ENCODE results near the gene PTPRK. TPM values are rescaled to one million over a fixed set of nuclear protein-coding genes. Genes with fewer than 3 reads are reported as not detected.

PTPRK gene
- total and polyA plus RNA-seq, 2 donors (not counting 1 experiment from before 2014, with no cell fraction given): 16.2 to 18.7 TPM

DNA sequence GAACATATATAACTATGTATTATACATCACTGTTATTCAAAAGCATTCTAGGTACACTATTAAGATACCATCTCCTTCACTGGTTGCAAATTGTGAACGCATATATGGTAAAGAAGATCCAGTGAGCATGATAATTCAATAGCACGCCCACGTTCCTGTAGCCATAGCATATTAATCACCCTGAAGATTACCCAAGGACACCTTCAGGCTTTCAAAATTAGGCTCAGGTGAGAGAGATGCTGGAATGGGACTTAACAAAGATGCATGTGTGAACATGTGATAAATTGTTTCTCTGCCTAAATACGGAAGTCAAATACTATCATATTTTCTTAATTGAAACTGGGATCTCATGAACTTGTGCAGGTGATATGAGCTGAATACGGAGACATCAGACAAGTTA lies 303.5 kb downstream of the PTPRK start:
- H2AFZ ChIP-seq (ENCODE audit: insufficient read depth, low read depth, low read length, poor library complexity, severe bottlenecking): no peak overlapping the region
- no peaks in the 10 kb centered on the region for H3K9me3 Mint-ChIP-seq (ENCODE audit: insufficient read depth)

DNA sequence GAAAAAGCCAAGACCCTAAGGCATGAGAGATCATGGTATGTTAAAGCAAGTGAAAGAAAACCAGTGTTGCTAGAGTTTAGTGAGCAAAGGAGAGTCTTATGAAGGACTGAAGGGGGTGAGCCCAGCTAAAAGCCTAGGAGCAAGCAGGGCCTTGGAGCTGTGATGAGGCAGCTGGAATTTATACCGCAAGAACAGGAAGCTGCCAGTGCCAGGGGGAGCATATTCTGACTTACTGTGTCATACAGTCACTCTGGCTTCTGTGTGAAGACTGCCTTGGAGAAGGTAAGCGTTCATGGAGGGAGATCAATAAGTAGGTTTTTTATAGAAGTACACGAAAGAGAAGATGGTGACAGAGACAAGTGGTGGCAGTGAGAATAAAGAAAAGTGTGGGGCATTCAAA lies 310.6 kb downstream of the PTPRK start:
- CTCF ChIA-PET: no interaction called here
- ATAC-seq (ENCODE audit: low read depth) (no peak), DNase-seq (no peak)
- H3K9me3 ChIP-seq (ENCODE audit: control extremely low read depth in 1 of 3, control insufficient read depth in 2 of 3, insufficient read depth in 1 of 3, low read length in 2 of 3): no peaks in the 10 kb centered on the region
- TF ChIP-seq EZH2 (IDR thresholded peaks at IDR 0.05; ENCODE audit: borderline replicate concordance, insufficient read depth, low read depth, low read length, poor library complexity, severe bottlenecking): no peak
- TF ChIP-seq, protein P1, sequence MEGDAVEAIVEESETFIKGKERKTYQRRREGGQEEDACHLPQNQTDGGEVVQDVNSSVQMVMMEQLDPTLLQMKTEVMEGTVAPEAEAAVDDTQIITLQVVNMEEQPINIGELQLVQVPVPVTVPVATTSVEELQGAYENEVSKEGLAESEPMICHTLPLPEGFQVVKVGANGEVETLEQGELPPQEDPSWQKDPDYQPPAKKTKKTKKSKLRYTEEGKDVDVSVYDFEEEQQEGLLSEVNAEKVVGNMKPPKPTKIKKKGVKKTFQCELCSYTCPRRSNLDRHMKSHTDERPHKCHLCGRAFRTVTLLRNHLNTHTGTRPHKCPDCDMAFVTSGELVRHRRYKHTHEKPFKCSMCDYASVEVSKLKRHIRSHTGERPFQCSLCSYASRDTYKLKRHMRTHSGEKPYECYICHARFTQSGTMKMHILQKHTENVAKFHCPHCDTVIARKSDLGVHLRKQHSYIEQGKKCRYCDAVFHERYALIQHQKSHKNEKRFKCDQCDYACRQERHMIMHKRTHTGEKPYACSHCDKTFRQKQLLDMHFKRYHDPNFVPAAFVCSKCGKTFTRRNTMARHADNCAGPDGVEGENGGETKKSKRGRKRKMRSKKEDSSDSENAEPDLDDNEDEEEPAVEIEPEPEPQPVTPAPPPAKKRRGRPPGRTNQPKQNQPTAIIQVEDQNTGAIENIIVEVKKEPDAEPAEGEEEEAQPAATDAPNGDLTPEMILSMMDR (IDR thresholded peaks at IDR 0.05): no peak
- Mint-ChIP-seq H3K27ac (no peak overlapping the region), H3K27me3 (no peaks in the 10 kb centered on the region), H3K4me1 (peaks cover 6% of the 10 kb centered on the region), H3K4me3 (no peak overlapping the region), H3K9me3 (ENCODE audit: insufficient read depth) (no peaks in the 10 kb centered on the region)
- POLR2A ChIA-PET: no interaction called here
- H3K27me3 ChIP-seq (replicated peaks in 1 of 4; ENCODE audit: control extremely low read depth in 1 of 4, control insufficient read depth in 3 of 4, insufficient read depth in 4 of 4, low read length in 3 of 4): no peaks in the 10 kb centered on the region
- H3K4me3 ChIP-seq (ENCODE audit: control extremely low read depth in 1 of 5, extremely low read depth in 1 of 5, insufficient read depth in 1 of 5, low read depth in 2 of 5, low read length in 4 of 5): no peak overlapping the region
- H3K36me3 ChIP-seq (replicated peaks in 1 of 2; ENCODE audit: control extremely low read depth in 1 of 2, control insufficient read depth in 1 of 2, extremely low read depth in 1 of 2, insufficient read depth in 2 of 2, low read length in 1 of 2): peaks cover 1 to 3% of the 10 kb centered on the region in 2 experiments
- intact Hi-C loops (cut with micrococcal nuclease): no loop called here
- no peak overlapping the region for H3K4me2 ChIP-seq (replicated peaks; ENCODE audit: low read depth, low read length, poor library complexity, severe bottlenecking)
- no peak overlapping the region for H3K27ac ChIP-seq (ENCODE audit: low read length in 2 of 2)
- peaks cover 51% of the 10 kb centered on the region for H3K79me2 ChIP-seq (ENCODE audit: control insufficient read depth, insufficient read depth, low read length)
- WGBS (ENCODE audit: insufficient coverage): 74% methylated on average over 2 of the region's 3 CpGs
- no peak overlapping the region for H2AFZ ChIP-seq (ENCODE audit: insufficient read depth, low read depth, low read length, poor library complexity, severe bottlenecking)
- H3K9ac ChIP-seq (ENCODE audit: low read length): no peak overlapping the region
- H3K4me1 ChIP-seq (ENCODE audit: control insufficient read depth in 2 of 2, insufficient read depth in 2 of 2, low read length in 2 of 2): no peaks in the 10 kb centered on the region
- no peaks in the 10 kb centered on the region for H4K20me1 ChIP-seq (ENCODE audit: control insufficient read depth, insufficient read depth, low read length, poor library complexity, severe bottlenecking)

More for the DNA sequence above, 303.5 kb downstream of the PTPRK start:
- peaks cover under 1% of the 10 kb centered on the region for H3K4me1 Mint-ChIP-seq
- H3K4me2 ChIP-seq (replicated peaks; ENCODE audit: low read depth, low read length, poor library complexity, severe bottlenecking): no peak overlapping the region
- ATAC-seq (ENCODE audit: low read depth): no peak
- POLR2A ChIA-PET: no interaction called here
- no peak overlapping the region for H3K27ac Mint-ChIP-seq
- no peaks in the 10 kb centered on the region for H3K27me3 ChIP-seq (replicated peaks in 1 of 4; ENCODE audit: control extremely low read depth in 1 of 4, control insufficient read depth in 3 of 4, insufficient read depth in 4 of 4, low read length in 3 of 4)
- no peak overlapping the region for H3K27ac ChIP-seq (ENCODE audit: low read length in 2 of 2)
- no peaks in the 10 kb centered on the region for H3K9me3 ChIP-seq (ENCODE audit: control extremely low read depth in 1 of 3, control insufficient read depth in 2 of 3, insufficient read depth in 1 of 3, low read length in 2 of 3)
- peaks cover 18% of the 10 kb centered on the region for H3K79me2 ChIP-seq (ENCODE audit: control insufficient read depth, insufficient read depth, low read length)
- H3K9ac ChIP-seq (ENCODE audit: low read length): no peak overlapping the region
- peaks cover 19% of the 10 kb centered on the region for H4K20me1 ChIP-seq (ENCODE audit: control insufficient read depth, insufficient read depth, low read length, poor library complexity, severe bottlenecking)
- 100% methylated on average over 1 of the region's 5 CpGs for WGBS (ENCODE audit: insufficient coverage)
- CTCF ChIA-PET: no interaction called here
- H3K36me3 ChIP-seq (replicated peaks in 1 of 2; ENCODE audit: control extremely low read depth in 1 of 2, control insufficient read depth in 1 of 2, extremely low read depth in 1 of 2, insufficient read depth in 2 of 2, low read length in 1 of 2): peaks cover 4 to 14% of the 10 kb centered on the region in 2 experiments
- no peak for DNase-seq
- no peaks in the 10 kb centered on the region for H3K27me3 Mint-ChIP-seq
- H3K4me1 ChIP-seq (ENCODE audit: control insufficient read depth in 2 of 2, insufficient read depth in 2 of 2, low read length in 2 of 2): no peaks in the 10 kb centered on the region
- no peak overlapping the region for H3K4me3 Mint-ChIP-seq
- no peak overlapping the region for H3K4me3 ChIP-seq (ENCODE audit: control extremely low read depth in 1 of 5, extremely low read depth in 1 of 5, insufficient read depth in 1 of 5, low read depth in 2 of 5, low read length in 4 of 5)
- TF ChIP-seq, protein P1 (IDR thresholded peaks at IDR 0.05): no peak
- no peak for TF ChIP-seq EZH2 (IDR thresholded peaks at IDR 0.05; ENCODE audit: borderline replicate concordance, insufficient read depth, low read depth, low read length, poor library complexity, severe bottlenecking)
- intact Hi-C loops (cut with micrococcal nuclease): no loop called here
